MM.1S (cell line): ENCODE data around the gene TBCA.

Source experiments
- DNase-seq: peaks from one replicate; pipeline ENCODE4 v3.0.0-alpha.2; 2015
- H2AFZ ChIP-seq: fragments of 300-600 bp; sonication (generic); 2 replicates; pipeline ENCODE4 v1.6.0; 2016; ENCODE audit warnings: antibody characterized with exemption, low read length
- H3F3A ChIP-seq: fragments of 300-600 bp; sonication (generic); 2 replicates; pipeline ENCODE4 v1.6.1; 2016; ENCODE audit warnings: mild to moderate bottlenecking, antibody characterized with exemption, low read length, moderate library complexity, mixed read lengths; ENCODE audit not compliant: insufficient read depth
- H3K27ac ChIP-seq: fragments of 300-600 bp; sonication (generic); 2 replicates; pipeline ENCODE4 v1.5.1; 2016; ENCODE audit warnings: mild to moderate bottlenecking, low read length
- H3K27me3 ChIP-seq: fragments of 300-600 bp; sonication (generic); replicated peaks from 2 replicates; pipeline ENCODE4 v1.6.0; 2016; ENCODE audit warnings: low read length; ENCODE audit not compliant: insufficient read depth
- H3K36me3 ChIP-seq: fragments of 300-600 bp; sonication (generic); replicated peaks from 2 replicates; pipeline ENCODE4 v1.6.1; 2016; ENCODE audit warnings: mild to moderate bottlenecking, low read length, mixed read lengths; ENCODE audit not compliant: insufficient read depth
- H3K4me1 ChIP-seq: fragments of 300-600 bp; sonication (generic); 2 replicates; pipeline ENCODE4 v1.6.1; 2016; ENCODE audit warnings: low read length, mixed read lengths
- H3K4me2 ChIP-seq: fragments of 300-600 bp; sonication (generic); 2 replicates; pipeline ENCODE4 v1.6.0; 2016; ENCODE audit warnings: low read depth, low read length
- H3K4me3 ChIP-seq: fragments of 300-600 bp; sonication (generic); 2 replicates; pipeline ENCODE4 v1.5.1; 2016; ENCODE audit warnings: low read length, mixed read lengths
- H3K79me2 ChIP-seq: fragments of 300-600 bp; sonication (generic); 2 replicates; pipeline ENCODE4 v1.6.1; 2016; ENCODE audit warnings: mixed run types, low read length, mixed read lengths
- H3K9ac ChIP-seq: fragments of 300-600 bp; sonication (generic); 2 replicates; pipeline ENCODE4 v1.6.1; 2016; ENCODE audit warnings: low read length, mixed read lengths
- H3K9me2 ChIP-seq: fragments of 300-600 bp; sonication (generic); replicated peaks from 2 replicates; pipeline ENCODE4 v1.6.1; 2016; ENCODE audit warnings: mild to moderate bottlenecking, low read length, mixed read lengths; ENCODE audit not compliant: insufficient read depth
- H3K9me3 ChIP-seq: fragments of 300-600 bp; sonication (generic); replicated peaks from 2 replicates; pipeline ENCODE4 v1.6.1; 2016; ENCODE audit warnings: mild to moderate bottlenecking, low read length, mixed read lengths; ENCODE audit not compliant: insufficient read depth
- H4K20me1 ChIP-seq: fragments of 300-600 bp; sonication (generic); 2 replicates; pipeline ENCODE4 v1.6.1; 2016; ENCODE audit warnings: mild to moderate bottlenecking, low read length, moderate library complexity, mixed read lengths; ENCODE audit not compliant: insufficient read depth
- EZH2 ChIP-seq: fragments of 300-600 bp; sonication (generic); optimal IDR thresholded peaks from 2 replicates; pipeline ENCODE3; 2017; ENCODE audit warnings: low read depth, mild to moderate bottlenecking, antibody characterized with exemption, low read length, mixed read lengths
- EZH2phosphoT487 ChIP-seq: fragments of 300-600 bp; sonication (generic); IDR thresholded peaks from 2 replicates; pipeline ENCODE4 v1.6.1; 2018; ENCODE audit warnings: antibody characterized with exemption, low read length
- TF ChIP-seq, protein P1 (sequence below): fragments of 300-600 bp; sonication (generic); IDR thresholded peaks from 2 replicates; pipeline ENCODE4 v1.5.1; 2016; ENCODE audit warnings: antibody characterized with exemption, low read length, mixed read lengths

The TBCA gene

GRCh38 chr5:77698920-77699319 lies 77.2 kb downstream of the TBCA start:
- Histone ChIP-seq H3K4me3 (no peak overlapping the region), H3K79me2 (peaks cover 20% of the 10 kb centered on the region), H2AFZ (no peak overlapping the region), H3K27me3 (no peaks in the 10 kb centered on the region), H3K9me2 (no peaks in the 10 kb centered on the region), H3F3A (no peaks in the 10 kb centered on the region), H3K36me3 (peaks cover 9% of the 10 kb centered on the region), H4K20me1 (no peaks in the 10 kb centered on the region; the same call in 1 of the 2 replicates), H3K4me2 (no peak overlapping the region), H3K9ac (no peak overlapping the region), H3K9me3 (no peaks in the 10 kb centered on the region), H3K27ac (no peak overlapping the region), H3K4me1 (no peaks in the 10 kb centered on the region)
- no peak for DNase-seq
- no peak for TF ChIP-seq EZH2phosphoT487
- no peak for TF ChIP-seq EZH2
- TF ChIP-seq, protein P1, sequence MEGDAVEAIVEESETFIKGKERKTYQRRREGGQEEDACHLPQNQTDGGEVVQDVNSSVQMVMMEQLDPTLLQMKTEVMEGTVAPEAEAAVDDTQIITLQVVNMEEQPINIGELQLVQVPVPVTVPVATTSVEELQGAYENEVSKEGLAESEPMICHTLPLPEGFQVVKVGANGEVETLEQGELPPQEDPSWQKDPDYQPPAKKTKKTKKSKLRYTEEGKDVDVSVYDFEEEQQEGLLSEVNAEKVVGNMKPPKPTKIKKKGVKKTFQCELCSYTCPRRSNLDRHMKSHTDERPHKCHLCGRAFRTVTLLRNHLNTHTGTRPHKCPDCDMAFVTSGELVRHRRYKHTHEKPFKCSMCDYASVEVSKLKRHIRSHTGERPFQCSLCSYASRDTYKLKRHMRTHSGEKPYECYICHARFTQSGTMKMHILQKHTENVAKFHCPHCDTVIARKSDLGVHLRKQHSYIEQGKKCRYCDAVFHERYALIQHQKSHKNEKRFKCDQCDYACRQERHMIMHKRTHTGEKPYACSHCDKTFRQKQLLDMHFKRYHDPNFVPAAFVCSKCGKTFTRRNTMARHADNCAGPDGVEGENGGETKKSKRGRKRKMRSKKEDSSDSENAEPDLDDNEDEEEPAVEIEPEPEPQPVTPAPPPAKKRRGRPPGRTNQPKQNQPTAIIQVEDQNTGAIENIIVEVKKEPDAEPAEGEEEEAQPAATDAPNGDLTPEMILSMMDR: no peak

DNA sequence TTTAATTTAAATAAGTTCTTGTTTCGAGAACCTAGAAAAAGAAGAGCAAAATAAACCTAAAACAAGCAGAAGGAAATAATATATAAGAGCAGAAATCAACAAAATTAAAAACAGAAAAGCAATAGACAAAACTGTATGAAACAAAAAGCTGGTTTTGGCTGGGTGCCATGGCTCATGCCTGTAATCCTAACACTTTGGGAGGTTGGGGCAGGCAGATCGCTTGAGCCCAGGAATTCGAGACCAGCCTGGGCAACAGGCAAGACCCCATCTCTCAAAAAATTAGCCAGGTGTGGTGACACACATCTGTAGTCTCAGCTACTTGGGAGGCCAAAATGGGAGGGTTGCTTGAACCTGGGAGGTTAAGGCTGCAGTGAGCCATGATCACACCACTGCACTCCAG lies 78.4 kb downstream of the TBCA start:
- no peak overlapping the region for H3K4me3 ChIP-seq
- DNase-seq: no peak
- peaks cover 20% of the 10 kb centered on the region for H3K79me2 ChIP-seq
- no peak overlapping the region for H2AFZ ChIP-seq
- H3K9me2 ChIP-seq: no peaks in the 10 kb centered on the region
- 0 out of 2 replicates have a peak, but pooled peaks cover 4% of the 10 kb centered on the region for H3K36me3 ChIP-seq
- no peaks in the 10 kb centered on the region for H3F3A ChIP-seq
- no peak overlapping the region for H3K27ac ChIP-seq
- no peak overlapping the region for H3K4me2 ChIP-seq
- H4K20me1 ChIP-seq: no peaks in the 10 kb centered on the region; the same call in 1 of the 2 replicates
- H3K4me1 ChIP-seq: no peaks in the 10 kb centered on the region
- no peak for TF ChIP-seq EZH2
- H3K9me3 ChIP-seq: no peaks in the 10 kb centered on the region
- H3K27me3 ChIP-seq: no peaks in the 10 kb centered on the region
- no peak overlapping the region for H3K9ac ChIP-seq

DNA sequence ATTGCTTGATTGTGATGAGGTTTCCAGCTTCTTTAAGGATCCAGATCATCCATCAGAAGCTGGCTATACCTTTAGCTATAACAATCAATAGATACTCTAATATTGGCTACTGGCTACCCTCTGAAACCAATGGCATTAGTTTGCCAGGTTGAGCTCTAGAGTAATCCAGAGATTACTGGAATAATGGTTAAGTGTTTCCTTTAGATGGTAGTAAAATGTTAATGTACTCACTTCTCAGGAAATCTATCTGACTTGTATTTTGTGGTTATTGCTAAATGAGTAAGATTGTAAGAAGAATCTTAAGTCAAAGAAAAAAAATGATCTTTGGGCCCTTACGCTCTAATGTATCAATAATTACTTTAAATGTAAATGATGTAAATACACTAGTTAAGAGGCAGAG lies 80.0 kb downstream of the TBCA start:
- H3K36me3 ChIP-seq: peaks cover 11% of the 10 kb centered on the region; the same call in 1 of the 2 replicates
- H3K27ac ChIP-seq: no peak overlapping the region
- TF ChIP-seq EZH2 (no peak), EZH2phosphoT487 (no peak)
- TF ChIP-seq, protein P1: no peak
- no peaks in the 10 kb centered on the region for H3K27me3 ChIP-seq
- H2AFZ ChIP-seq: no peak overlapping the region
- no peak overlapping the region for H3K4me2 ChIP-seq
- H3F3A ChIP-seq: no peaks in the 10 kb centered on the region
- H3K79me2 ChIP-seq: peaks cover 17% of the 10 kb centered on the region
- DNase-seq: no peak
- no peaks in the 10 kb centered on the region; the same call in 1 of the 2 replicates for H4K20me1 ChIP-seq
- H3K9me3 ChIP-seq: no peaks in the 10 kb centered on the region
- no peak overlapping the region for H3K4me3 ChIP-seq
- no peaks in the 10 kb centered on the region for H3K4me1 ChIP-seq
- no peak overlapping the region for H3K9ac ChIP-seq
- H3K9me2 ChIP-seq: no peaks in the 10 kb centered on the region

DNA sequence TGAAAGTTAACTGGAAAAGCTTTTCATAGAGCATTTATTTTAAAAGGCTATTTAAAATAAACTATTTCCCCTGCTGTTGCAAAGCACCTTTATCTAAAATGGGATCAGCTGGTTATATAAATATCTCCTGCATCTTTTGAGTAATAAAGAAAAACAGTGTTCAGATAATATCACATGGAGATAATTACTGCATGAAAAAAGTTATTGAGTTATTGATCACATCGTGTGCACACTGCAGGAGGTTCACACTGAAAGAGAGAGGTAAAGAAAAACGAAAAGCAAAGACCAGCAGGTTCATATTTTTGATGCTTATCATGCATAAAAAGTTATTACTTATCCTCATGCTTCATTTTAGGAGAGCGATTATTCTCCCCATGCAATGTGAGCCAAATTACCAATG lies 82.2 kb downstream of the TBCA start:
- DNase-seq: no peak
- Histone ChIP-seq H3K9ac (no peak overlapping the region), H3K9me2 (no peaks in the 10 kb centered on the region), H3K27me3 (no peaks in the 10 kb centered on the region), H3K4me1 (no peaks in the 10 kb centered on the region), H3K27ac (no peak overlapping the region), H3K4me3 (no peak overlapping the region), H3K9me3 (no peaks in the 10 kb centered on the region), H2AFZ (no peak overlapping the region), H3K79me2 (peaks cover 12% of the 10 kb centered on the region; the same call in 1 of the 2 replicates), H3K4me2 (no peak overlapping the region), H4K20me1 (no peaks in the 10 kb centered on the region), H3F3A (no peaks in the 10 kb centered on the region), H3K36me3 (peaks cover 7% of the 10 kb centered on the region; the same call in 1 of the 2 replicates)
- TF ChIP-seq EZH2 (no peak), EZH2phosphoT487 (no peak)
- TF ChIP-seq, protein P1: no peak
